Activated T-helper 17 cell treated with anti-CD3 and anti-CD28 coated beads, Interleukin-2, amount 50 U/mL, for 72 hours (primary cell): ENCODE data around the gene AMIGO2. TPM values are rescaled to one million over a fixed set of nuclear protein-coding genes. Genes with fewer than 3 reads are reported as not detected.
A peak's percentile ranks its signal among the peaks of the same experiment; 100 is the strongest.
"Not testable (repeated sequence)": the region's sequence is repeated elsewhere in the genome, so short reads cannot be mapped to it uniquely, and the experiment has no call there.

Source experiments
- ATAC-seq: fragments of 150-1000 bp; cut with Tn5 transposase; replicated peaks from 2 replicates; pipeline ENCODE4 v1.10.0; 2021; ENCODE audit warnings: mild to moderate bottlenecking, moderate library complexity
- H3K27ac Mint-ChIP-seq: one replicate; pipeline ENCODE4 v1.8.0; 2022; ENCODE audit warnings: mixed read lengths
- H3K27me3 Mint-ChIP-seq: one replicate; pipeline ENCODE4 v1.8.0; 2022; ENCODE audit warnings: mixed read lengths
- H3K36me3 Mint-ChIP-seq: one replicate; pipeline ENCODE4 v1.8.0; 2022; ENCODE audit warnings: low read depth, mild to moderate bottlenecking, mixed read lengths
- H3K4me1 Mint-ChIP-seq: one replicate; pipeline ENCODE4 v1.8.0; 2022; ENCODE audit warnings: mixed read lengths
- H3K4me3 Mint-ChIP-seq: one replicate; pipeline ENCODE4 v1.8.0; 2022; ENCODE audit warnings: mild to moderate bottlenecking, mixed read lengths
- H3K9me3 Mint-ChIP-seq: one replicate; pipeline ENCODE4 v1.8.0; 2022; ENCODE audit warnings: mixed read lengths
- total RNA-seq, 2 donors: library from RNA; stranded (reverse); gene quantifications; one replicate each; pipeline ENCODE4 v1.2.3, GENCODE V29; 2022

The AMIGO2 gene
- total RNA-seq, 2 donors from 2014 or later, result 4.9 to 11.7 TPM

DNA sequence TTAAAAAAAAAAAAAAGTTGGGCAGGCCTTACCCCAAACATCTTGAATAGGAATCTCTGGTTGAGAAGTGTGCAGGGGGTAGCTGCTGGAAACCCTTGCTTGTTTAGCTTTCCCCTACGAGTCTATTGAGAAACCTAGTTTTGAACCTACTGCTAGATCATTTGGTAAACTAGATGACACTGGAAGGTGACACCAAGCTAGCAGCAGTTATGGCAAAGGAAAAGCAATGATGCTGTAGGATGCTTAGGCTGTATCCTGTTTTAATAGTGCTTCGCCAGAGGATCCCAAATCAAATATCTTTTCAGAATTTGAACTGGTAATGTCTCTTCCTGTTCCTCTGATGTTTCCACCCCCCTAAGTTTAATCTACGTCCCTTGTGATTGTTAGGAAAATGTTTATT lies 5.8 kb downstream of the AMIGO2 start:
- peaks cover 30% of the 10 kb centered on the region for H3K36me3 Mint-ChIP-seq
- peaks cover 7% of the 10 kb centered on the region for H3K4me1 Mint-ChIP-seq
- no peak overlapping the region for H3K27ac Mint-ChIP-seq
- no peak for ATAC-seq
- no peak overlapping the region for H3K4me3 Mint-ChIP-seq
- H3K9me3 Mint-ChIP-seq, result no peaks in the 10 kb centered on the region
- no peaks in the 10 kb centered on the region for H3K27me3 Mint-ChIP-seq

DNA sequence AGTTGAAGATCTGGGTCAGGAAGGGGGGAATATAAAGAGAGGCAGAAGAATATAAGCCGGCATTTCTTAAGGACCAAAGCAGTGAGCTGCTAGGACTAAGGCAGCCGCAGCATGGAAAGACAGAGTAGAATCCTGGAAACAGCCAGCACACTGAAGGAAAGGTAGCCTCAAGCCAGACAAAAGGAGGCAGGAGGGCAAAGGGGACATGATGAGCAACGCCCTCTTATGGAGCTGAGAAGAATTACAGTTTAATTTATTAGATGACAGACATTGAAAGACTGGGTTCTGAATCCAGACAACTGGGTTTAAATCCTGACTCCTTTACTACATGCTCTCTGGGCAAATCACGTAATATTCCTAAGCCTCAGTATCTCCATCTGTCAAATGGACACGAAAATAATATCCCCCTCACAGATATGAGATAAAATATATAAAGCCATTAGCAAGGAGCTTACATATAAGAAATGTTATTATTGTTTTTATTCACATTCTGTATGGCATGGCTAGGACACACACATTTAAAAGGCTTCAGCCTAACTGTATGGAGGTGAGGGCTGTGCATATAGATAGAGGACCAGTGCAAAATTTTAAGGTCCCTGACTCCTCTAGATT lies 8.4 kb downstream of the AMIGO2 start:
- ATAC-seq, result no peak
- no peaks in the 10 kb centered on the region for H3K9me3 Mint-ChIP-seq
- no peaks in the 10 kb centered on the region for H3K27me3 Mint-ChIP-seq
- H3K4me3 Mint-ChIP-seq, result no peak overlapping the region
- H3K27ac Mint-ChIP-seq, result no peak overlapping the region
- H3K4me1 Mint-ChIP-seq, result peaks cover 9% of the 10 kb centered on the region
- peaks cover 8% of the 10 kb centered on the region for H3K36me3 Mint-ChIP-seq

DNA sequence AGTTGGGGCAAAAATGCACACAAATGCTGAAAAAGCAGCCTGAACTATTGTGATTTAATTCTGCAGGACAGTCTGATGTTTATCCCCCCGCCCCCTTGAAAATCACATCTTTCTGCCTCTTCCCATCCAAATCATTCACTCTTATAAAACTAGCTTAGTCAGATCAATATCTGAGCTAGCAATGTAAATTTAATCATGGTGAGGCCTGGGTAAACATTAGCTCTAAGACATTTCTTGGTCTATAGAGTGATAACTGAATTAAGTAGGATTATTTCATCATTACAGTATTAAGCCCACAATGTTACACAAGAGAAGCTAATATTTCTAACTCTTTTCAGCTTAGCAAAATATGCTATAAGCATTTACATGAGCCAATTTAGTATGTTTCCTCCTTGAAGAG lies 9.4 kb downstream of the AMIGO2 start:
- H3K4me3 Mint-ChIP-seq, result no peak overlapping the region
- H3K36me3 Mint-ChIP-seq, result no peaks in the 10 kb centered on the region
- no peak overlapping the region for H3K27ac Mint-ChIP-seq
- no peaks in the 10 kb centered on the region for H3K9me3 Mint-ChIP-seq
- no peaks in the 10 kb centered on the region for H3K27me3 Mint-ChIP-seq
- ATAC-seq, result no peak
- peaks cover 9% of the 10 kb centered on the region for H3K4me1 Mint-ChIP-seq

DNA sequence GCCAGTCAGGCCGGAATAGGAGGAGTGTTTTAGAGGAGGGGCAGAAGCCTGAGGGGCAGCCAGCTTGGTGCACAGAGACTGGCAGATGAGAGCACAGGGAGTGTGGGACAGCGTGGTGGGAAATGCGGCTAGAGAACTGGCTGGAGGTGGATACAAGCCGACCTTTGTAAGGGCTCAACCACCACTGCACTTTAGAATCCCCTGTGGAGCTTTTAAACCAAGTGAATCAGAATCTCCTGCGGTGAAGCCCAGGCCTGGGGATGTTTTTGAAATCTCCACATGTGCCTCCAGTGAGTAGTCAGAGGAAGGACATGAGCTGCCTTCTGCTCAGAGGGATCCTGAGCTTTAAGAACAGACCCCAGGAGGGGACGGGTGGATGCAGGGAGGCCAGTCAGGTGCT lies 11.2 kb downstream of the AMIGO2 start:
- Mint-ChIP-seq H3K27me3 (no peaks in the 10 kb centered on the region), H3K9me3 (no peaks in the 10 kb centered on the region), H3K36me3 (no peaks in the 10 kb centered on the region), H3K4me3 (no peak overlapping the region), H3K4me1 (peaks cover 9% of the 10 kb centered on the region), H3K27ac (peak overlapping the region; percentile 65)
- no peak for ATAC-seq

DNA sequence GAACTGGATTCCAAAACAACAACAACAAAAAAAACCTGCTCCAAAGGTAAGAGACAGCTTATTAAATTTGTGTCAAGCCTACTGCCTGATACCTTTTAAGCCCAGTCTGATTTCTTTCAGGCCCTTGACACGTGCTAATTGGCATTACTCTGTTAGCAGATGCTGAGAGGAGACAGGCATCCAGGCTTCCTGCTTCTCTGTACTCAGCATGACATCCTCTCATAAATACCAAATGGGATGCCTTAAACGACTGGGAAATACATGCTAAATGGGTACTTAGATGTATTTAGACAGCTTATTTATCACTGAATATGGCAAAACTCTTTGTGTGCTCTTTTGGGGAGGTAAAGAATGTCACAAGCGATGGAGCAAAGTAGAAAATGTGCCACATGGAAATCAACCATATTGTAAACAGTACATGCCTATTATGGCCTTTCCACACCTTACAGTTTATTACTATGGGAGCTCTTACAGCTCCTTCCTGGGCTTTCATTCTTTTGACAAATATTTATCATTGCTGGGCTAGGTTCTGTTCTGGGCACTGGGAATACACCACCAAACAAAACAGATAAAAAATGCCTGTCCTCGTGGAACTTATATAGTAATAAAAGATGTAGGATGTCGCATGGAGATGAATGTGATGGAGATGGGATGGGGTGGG lies 11.9 kb downstream of the AMIGO2 start:
- Mint-ChIP-seq H3K36me3 (no peaks in the 10 kb centered on the region), H3K4me3 (peak overlapping the region; percentile 71), H3K27ac (peak overlapping the region; percentile 94), H3K4me1 (peaks cover 9% of the 10 kb centered on the region), H3K27me3 (no peaks in the 10 kb centered on the region), H3K9me3 (no peaks in the 10 kb centered on the region)
- ATAC-seq, result no peak

DNA sequence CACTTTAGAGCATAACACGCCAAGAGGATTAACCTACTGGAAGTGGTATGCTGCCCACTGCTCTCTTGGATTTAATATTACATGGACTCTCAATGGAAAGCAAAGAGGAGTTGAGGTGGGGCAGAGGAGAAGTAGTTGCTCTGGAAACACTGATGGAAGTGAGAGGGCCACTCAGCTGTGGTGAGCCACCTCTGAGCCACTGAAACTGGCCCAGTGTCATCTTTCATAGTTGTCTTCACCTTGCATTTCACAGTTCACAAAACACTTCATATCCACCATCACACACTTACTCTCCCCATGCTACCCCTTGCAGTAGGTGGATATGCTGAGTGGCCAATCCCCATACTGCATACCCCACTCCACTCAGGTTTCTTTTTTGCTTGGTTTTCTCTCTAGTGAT lies 12.6 kb downstream of the AMIGO2 start:
- Mint-ChIP-seq H3K36me3 (no peaks in the 10 kb centered on the region), H3K4me3 (peak overlapping the region; percentile 71), H3K9me3 (no peaks in the 10 kb centered on the region), H3K27ac (peak overlapping the region; percentile 94), H3K4me1 (peaks cover 9% of the 10 kb centered on the region), H3K27me3 (no peaks in the 10 kb centered on the region)
- peak; percentile 87 for ATAC-seq

DNA sequence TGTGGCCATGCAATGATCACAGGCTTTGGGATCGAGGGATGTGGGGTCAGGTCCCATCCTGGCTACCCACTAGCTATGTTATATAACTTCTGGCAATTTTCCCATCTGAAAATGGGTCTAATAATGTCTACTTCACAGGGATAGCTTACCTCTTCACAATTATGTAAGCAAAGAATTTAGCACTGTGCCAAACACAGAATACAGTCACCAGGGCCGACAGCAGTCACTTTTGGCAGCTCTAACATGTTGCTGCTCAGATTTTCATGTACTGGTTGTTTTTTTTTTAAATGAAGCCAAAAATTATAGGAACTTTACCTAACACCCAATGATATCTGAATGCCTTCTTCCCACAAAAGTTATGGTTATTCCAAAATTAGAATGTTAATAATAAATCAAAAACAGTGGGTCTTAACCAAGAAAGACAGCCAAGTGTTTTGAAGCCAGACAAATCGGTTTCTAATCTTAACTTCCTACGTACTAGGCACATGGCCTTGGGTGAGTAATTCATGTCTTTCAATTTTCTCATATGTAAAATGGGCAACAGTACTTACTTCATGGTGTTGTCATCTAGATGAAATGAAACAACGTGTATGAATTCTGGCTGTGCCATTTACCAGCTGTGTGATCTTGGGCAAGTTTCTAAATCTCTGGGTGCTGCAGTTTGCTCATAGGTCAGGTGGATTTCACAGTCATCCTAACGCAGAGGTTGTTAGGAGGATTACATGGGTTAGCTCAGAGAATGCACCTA lies 13.3 kb downstream of the AMIGO2 start:
- no peaks in the 10 kb centered on the region for H3K27me3 Mint-ChIP-seq
- no peaks in the 10 kb centered on the region for H3K36me3 Mint-ChIP-seq
- H3K9me3 Mint-ChIP-seq, result no peaks in the 10 kb centered on the region
- H3K4me1 Mint-ChIP-seq, result peaks cover 9% of the 10 kb centered on the region
- peak; percentile 86 for ATAC-seq
- peak overlapping the region; percentile 71 for H3K4me3 Mint-ChIP-seq
- H3K27ac Mint-ChIP-seq, result peak overlapping the region; percentile 94

DNA sequence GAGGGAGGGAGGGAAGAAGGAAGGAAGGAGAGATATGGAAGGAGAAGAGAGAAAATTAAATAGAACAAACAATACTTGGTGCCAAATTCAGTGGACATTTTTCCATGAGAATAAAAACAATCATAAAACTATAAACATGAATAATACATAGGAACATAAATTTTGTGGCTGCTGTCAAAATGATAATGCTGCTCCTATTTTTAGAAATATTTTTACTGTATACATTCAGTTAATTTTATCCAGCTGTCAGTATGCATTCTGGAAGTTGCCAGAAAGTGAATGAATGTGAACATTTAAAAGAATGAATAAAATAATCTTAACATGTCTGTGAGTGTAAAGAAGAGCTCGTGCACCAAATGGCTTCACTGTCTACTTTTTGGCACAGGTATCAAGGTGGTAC lies 14.2 kb downstream of the AMIGO2 start:
- peaks cover 9% of the 10 kb centered on the region for H3K4me1 Mint-ChIP-seq
- H3K27ac Mint-ChIP-seq, result peak overlapping the region; percentile 94
- no peaks in the 10 kb centered on the region for H3K36me3 Mint-ChIP-seq
- H3K9me3 Mint-ChIP-seq, result no peaks in the 10 kb centered on the region
- no peak overlapping the region for H3K4me3 Mint-ChIP-seq
- ATAC-seq, result no peak
- no peaks in the 10 kb centered on the region for H3K27me3 Mint-ChIP-seq

DNA sequence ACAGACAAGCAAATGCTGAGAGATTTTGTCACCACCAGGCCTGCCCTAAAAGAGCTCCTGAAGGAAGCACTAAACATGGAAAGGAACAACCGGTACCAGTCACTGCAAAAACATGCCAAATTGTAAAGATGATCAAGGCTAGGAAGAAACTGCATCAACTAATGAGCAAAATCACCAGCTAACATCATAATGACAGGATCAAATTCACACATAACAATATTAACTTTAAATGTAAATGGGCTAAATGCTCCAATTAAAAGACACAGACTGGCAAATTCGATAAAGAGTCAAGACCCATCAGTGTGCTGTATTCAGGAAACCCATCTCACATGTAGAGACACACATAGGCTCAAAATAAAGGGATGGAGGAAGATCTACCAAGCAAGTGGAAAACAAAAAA lies 21.1 kb downstream of the AMIGO2 start:
- not testable (repeated sequence) for ATAC-seq, H3K27me3 Mint-ChIP-seq, H3K9me3 Mint-ChIP-seq, H3K4me1 Mint-ChIP-seq, H3K36me3 Mint-ChIP-seq, H3K27ac Mint-ChIP-seq, H3K4me3 Mint-ChIP-seq

DNA sequence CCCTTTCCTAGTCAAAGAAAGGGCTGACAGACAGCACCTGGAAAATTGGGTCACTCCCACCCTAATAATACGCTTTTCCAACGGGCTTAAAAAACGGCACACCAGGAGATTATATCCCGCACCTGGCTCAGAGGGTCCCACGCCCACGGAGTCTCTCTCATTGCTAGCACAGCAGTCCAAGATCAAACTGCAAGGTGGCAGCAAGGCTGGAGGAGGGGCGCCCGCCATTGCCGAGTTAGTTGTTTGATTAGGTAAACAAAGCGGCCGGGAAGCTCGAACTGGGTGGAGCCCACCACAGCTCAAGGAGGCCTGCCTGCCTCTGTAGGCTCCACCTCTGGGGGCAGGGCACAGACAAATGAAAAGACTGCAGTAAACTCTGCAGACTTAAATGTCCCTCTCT lies 22.8 kb downstream of the AMIGO2 start:
- not testable (repeated sequence) for H3K4me1 Mint-ChIP-seq

DNA sequence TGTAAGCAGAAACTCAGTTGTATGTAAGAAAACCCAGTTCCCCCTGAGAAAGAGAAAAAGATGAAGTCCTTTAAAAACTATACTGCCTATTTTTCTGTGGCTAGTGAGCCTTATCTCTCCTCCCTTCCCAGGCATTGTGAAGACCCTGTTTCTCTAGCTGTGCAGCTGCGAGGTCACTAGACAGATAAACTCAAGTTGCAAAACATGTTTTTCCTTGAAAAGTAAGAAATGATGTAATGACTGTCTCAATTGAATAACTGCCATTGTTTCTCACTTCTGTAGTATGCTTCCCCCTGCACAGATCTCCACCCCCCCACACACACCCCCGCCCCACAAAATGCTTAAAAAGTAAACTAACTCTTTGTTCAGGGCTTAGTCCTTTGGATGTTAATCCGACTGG lies 23.9 kb downstream of the AMIGO2 start:
- not testable (repeated sequence) for H3K36me3 Mint-ChIP-seq, H3K4me3 Mint-ChIP-seq, H3K27ac Mint-ChIP-seq, H3K27me3 Mint-ChIP-seq, ATAC-seq, H3K4me1 Mint-ChIP-seq
- H3K9me3 Mint-ChIP-seq, result peaks cover 12% of the 10 kb centered on the region

More for the DNA sequence above, 22.8 kb downstream of the AMIGO2 start:
- not testable (repeated sequence) for H3K27me3 Mint-ChIP-seq, H3K36me3 Mint-ChIP-seq, H3K9me3 Mint-ChIP-seq, H3K4me3 Mint-ChIP-seq, H3K27ac Mint-ChIP-seq, ATAC-seq

DNA sequence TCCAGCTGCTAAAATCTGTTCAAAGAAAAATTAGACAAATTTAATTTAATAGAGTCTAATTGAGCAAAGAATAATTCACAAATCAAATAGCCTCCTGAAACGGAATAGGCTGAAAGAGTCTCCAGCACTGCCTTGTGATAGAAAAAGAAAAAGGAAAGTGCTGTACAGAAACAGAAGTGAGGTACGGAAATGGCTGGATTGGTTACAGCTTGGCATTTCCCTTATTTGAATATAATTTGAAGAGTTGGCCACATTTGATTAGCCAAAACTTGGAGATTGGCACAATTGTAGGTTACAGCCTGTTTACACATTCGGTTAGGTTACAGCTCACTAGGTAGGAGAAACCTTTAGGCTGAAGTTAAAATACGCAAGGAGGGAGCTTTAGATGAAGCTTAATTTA lies 25.1 kb downstream of the AMIGO2 start:
- Mint-ChIP-seq H3K27me3 (peaks cover 3% of the 10 kb centered on the region), H3K9me3 (peaks cover 12% of the 10 kb centered on the region), H3K27ac (no peak overlapping the region), H3K36me3 (no peaks in the 10 kb centered on the region), H3K4me1 (no peaks in the 10 kb centered on the region), H3K4me3 (no peak overlapping the region)
- no peak for ATAC-seq

DNA sequence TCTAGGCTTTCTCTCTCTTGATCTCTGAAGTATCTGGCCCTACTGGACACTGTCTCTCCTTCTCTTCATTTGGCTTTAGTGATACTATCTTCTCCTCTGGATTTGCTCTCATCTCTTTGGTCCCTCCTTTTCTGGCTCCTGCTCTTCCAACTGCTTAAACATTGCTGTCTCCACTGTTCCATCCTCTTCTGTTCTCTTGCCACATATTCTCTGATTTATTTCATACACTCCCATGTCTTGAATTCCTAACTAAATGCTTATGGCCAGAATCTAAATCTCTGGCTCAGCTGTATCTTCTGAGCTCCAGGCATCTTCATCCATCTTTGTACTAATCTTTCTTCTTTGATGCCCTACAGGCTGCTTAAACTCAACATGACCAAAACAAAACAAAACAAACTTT lies 25.8 kb downstream of the AMIGO2 start:
- peaks cover 12% of the 10 kb centered on the region for H3K9me3 Mint-ChIP-seq
- H3K4me1 Mint-ChIP-seq, result no peaks in the 10 kb centered on the region
- ATAC-seq, result no peak
- H3K36me3 Mint-ChIP-seq, result no peaks in the 10 kb centered on the region
- no peak overlapping the region for H3K4me3 Mint-ChIP-seq
- peaks cover 3% of the 10 kb centered on the region for H3K27me3 Mint-ChIP-seq
- H3K27ac Mint-ChIP-seq, result no peak overlapping the region

DNA sequence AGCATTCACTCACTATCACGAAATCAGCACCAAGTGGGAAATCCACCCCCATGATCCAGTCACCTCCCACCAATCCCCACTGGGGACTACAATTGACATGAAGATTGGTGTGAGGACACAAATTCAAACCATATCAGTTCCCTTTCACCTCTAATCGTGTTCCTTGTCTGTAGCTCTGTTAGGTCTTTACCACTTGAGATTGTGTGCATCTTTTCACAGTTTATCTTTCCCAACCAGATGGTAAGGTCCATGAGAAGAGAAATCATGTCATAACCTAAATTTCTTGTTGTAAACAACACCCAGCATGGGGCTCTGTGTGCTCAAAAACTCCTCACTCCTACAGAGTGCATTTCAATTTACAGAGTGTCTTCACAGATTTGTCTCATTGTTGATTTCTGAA lies 27.5 kb downstream of the AMIGO2 start:
- Mint-ChIP-seq H3K36me3 (no peaks in the 10 kb centered on the region), H3K4me3 (no peak overlapping the region), H3K4me1 (no peaks in the 10 kb centered on the region)

DNA sequence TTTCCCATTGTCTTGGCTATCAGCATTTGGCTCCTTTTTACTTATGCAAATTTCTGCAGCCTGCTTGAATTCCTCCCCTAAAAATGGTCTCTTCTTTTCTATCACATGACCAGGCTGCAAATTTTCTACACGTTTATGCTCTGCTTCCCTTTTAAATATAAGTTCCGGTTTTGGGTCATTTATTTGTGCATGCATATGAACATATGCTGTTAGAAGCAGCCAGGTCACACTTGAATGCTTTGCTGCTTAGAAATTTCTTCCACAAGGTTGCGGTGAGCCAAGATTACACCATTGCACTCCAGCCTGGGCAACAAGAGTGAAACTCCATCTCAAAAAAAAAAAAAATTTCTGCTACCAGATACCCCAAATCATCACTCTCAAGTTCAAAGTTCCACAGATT lies 28.5 kb downstream of the AMIGO2 start:
- H3K27ac Mint-ChIP-seq, H3K36me3 Mint-ChIP-seq, H3K4me1 Mint-ChIP-seq, ATAC-seq, H3K9me3 Mint-ChIP-seq, H3K4me3 Mint-ChIP-seq, H3K27me3 Mint-ChIP-seq: not testable (repeated sequence)

More for the DNA sequence above, 27.5 kb downstream of the AMIGO2 start:
- Mint-ChIP-seq H3K9me3 (peaks cover 12% of the 10 kb centered on the region), H3K27ac (no peak overlapping the region), H3K27me3 (peaks cover 6% of the 10 kb centered on the region)
- no peak for ATAC-seq
